A673 (cell line): Measurements from ENCODE around the gene DMAC2L.

ENCODE experiments used
- EZH2 ChIP-seq: fragments of 200-600 bp; sonication (generic); IDR thresholded peaks from 2 replicates; pipeline ENCODE4 v1.6.1; 2017; ENCODE audit warnings: borderline replicate concordance, low read depth, mild to moderate bottlenecking, mixed read lengths, antibody characterized with exemption, low read length; ENCODE audit not compliant: poor library complexity, severe bottlenecking
- TF ChIP-seq, protein P1 (sequence below): fragments of 300-800, 200-600 bp; sonication (generic); conservative IDR thresholded peaks from 2 replicates; pipeline ENCODE4 v1.5.1; 2017; ENCODE audit warnings: low read depth, mild to moderate bottlenecking, antibody characterized with exemption, low read length, moderate library complexity, mixed read lengths

DNA sequence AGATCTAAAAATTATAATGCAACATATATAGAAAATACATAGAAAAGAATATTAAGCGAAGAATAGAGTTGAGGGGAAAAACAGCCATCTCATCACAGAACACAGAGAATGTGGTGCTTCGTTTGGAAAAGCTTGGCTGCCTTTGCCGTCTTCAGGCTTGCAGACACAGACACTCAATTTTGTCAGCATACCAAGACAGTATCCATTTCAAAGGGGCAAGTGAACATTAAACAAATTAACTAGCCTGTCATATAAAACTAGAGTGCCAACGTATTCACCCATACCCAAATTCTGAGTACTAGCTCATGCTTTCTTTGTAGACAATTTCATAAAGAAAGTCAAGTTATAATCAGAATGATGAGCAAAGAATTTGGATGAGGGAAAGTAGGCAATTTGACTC lies 40.5 kb downstream of the DMAC2L start:
- TF ChIP-seq, protein P1, sequence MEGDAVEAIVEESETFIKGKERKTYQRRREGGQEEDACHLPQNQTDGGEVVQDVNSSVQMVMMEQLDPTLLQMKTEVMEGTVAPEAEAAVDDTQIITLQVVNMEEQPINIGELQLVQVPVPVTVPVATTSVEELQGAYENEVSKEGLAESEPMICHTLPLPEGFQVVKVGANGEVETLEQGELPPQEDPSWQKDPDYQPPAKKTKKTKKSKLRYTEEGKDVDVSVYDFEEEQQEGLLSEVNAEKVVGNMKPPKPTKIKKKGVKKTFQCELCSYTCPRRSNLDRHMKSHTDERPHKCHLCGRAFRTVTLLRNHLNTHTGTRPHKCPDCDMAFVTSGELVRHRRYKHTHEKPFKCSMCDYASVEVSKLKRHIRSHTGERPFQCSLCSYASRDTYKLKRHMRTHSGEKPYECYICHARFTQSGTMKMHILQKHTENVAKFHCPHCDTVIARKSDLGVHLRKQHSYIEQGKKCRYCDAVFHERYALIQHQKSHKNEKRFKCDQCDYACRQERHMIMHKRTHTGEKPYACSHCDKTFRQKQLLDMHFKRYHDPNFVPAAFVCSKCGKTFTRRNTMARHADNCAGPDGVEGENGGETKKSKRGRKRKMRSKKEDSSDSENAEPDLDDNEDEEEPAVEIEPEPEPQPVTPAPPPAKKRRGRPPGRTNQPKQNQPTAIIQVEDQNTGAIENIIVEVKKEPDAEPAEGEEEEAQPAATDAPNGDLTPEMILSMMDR, result no peak
- no peak for TF ChIP-seq EZH2
